ENCODE data around the gene ATG4B.
A peak's percentile ranks its signal among the peaks of the same experiment; 100 is the strongest.

Gene ATG4B

GRCh38 chr2:241695651-241696050 lies 58.2 kb downstream of the ATG4B start:
- no peak for DNase-seq

- DNase-seq, result no peak
Observed at GRCh38 chr2:241701149-241701398, 63.6 kb downstream of the ATG4B start.

GRCh38 chr2:241701399-241702154 lies 64.1 kb downstream of the ATG4B start, which contains the start of gene ING5:
Gene ING5, plus strand, starts transcription at chr2:241702039. Its CDS starts 27 bp downstream, at chr2:241702066.
- DNase-seq, result peak; percentile 95

GRCh38 chr2:241702155-241703031 lies 64.9 kb downstream of the ATG4B start:
- DNase-seq, result peak; percentile 83

- DNase-seq, result peak; percentile 22
Observed at GRCh38 chr2:241703032-241703604, 65.6 kb downstream of the ATG4B start.

GRCh38 chr2:241706537-241706936 lies 69.0 kb downstream of the ATG4B start:
- DNase-seq, result no peak

- no peak for DNase-seq
Observed at GRCh38 chr2:241708879-241709278, 71.4 kb downstream of the ATG4B start.

- no peak for DNase-seq
Observed at GRCh38 chr2:241719093-241719492, 81.6 kb downstream of the ATG4B start.

GRCh38 chr2:241720099-241720498 lies 82.6 kb downstream of the ATG4B start:
- DNase-seq, result no peak

GRCh38 chr2:241720560-241720959 lies 83.1 kb downstream of the ATG4B start:
- no peak for DNase-seq

GRCh38 chr2:241721852-241722251 lies 84.4 kb downstream of the ATG4B start:
- no peak for DNase-seq

GRCh38 chr2:241722896-241723454 lies 85.5 kb downstream of the ATG4B start:
- DNase-seq, result no peak

Data from fibroblast of skin of scalp (primary cell).